Measurements from ENCODE around the gene LIPT2. TPM values are rescaled to one million over a fixed set of nuclear protein-coding genes. Genes with fewer than 3 reads are reported as not detected.

The LIPT2 gene
- total and polyA plus RNA-seq, 2 donors (not counting 3 experiments of a cell fraction or from before 2014, with no cell fraction given) = 1.7 to 4.1 TPM

- Histone ChIP-seq H3K4me2 (ENCODE audit: insufficient read depth, low read length) (no peak overlapping the region), H3K9ac (replicated peaks; ENCODE audit: extremely low read depth, insufficient read depth, low read length) (no peak overlapping the region), H2AFZ (ENCODE audit: low read depth, low read length) (no peak overlapping the region), H3K36me3 (ENCODE audit: control insufficient read depth in 2 of 2, extremely low read depth in 1 of 2, insufficient read depth in 2 of 2, low read length in 2 of 2) (no peaks in the 10 kb centered on the region), H3K79me2 (ENCODE audit: control insufficient read depth, insufficient read depth, low read length) (no peaks in the 10 kb centered on the region), H4K20me1 (replicated peaks; ENCODE audit: control insufficient read depth, extremely low read depth, insufficient read depth, low read length) (no peaks in the 10 kb centered on the region), H3K27me3 (ENCODE audit: control insufficient read depth in 2 of 2, insufficient read depth in 2 of 2, low read length in 2 of 2) (peaks cover 3 to 8% of the 10 kb centered on the region in 2 experiments), H3K9me3 (replicated peaks; ENCODE audit: control insufficient read depth, insufficient read depth, low read length) (no peaks in the 10 kb centered on the region), H3K4me3 (replicated peaks in 1 of 3; ENCODE audit: insufficient read depth in 1 of 3, low read depth in 1 of 3, low read length in 3 of 3) (no peak overlapping the region), H3K27ac (ENCODE audit: insufficient read depth, low read depth, low read length) (no peak overlapping the region), H3K4me1 (ENCODE audit: control insufficient read depth, extremely low read depth, insufficient read depth, low read length) (peaks cover 4% of the 10 kb centered on the region), H3K9me1 (replicated peaks; ENCODE audit: control insufficient read depth, extremely low read depth, insufficient read depth, low read length) (no peaks in the 10 kb centered on the region)
- POLR2A ChIA-PET = no interaction called here
- BruUV-seq (replicated peaks) = no TSS peak
- dilution Hi-C loops (cut with MboI; ENCODE audit: extremely low pct_ligation_motif_present, low sequenced_read_pairs) = no loop called here
- TF ChIP-seq POLR2A (IDR thresholded peaks at IDR 0.05; ENCODE audit: low read depth, low read length) = no peak
- TF ChIP-seq JUN (IDR thresholded peaks at IDR 0.05; ENCODE audit: borderline replicate concordance, insufficient read depth, insufficient read length, low read depth) = no peak
- no peak for TF ChIP-seq FOS (IDR thresholded peaks at IDR 0.05; ENCODE audit: borderline replicate concordance, insufficient read depth, low read length)
- no peak for TF ChIP-seq MYC (IDR thresholded peaks at IDR 0.05; ENCODE audit: low read depth, low read length)
- TF ChIP-seq GATA2 (IDR thresholded peaks at IDR 0.05; ENCODE audit: insufficient read depth, insufficient read length, low read depth, low read length) = no peak
- no peak for TF ChIP-seq POLR2AphosphoS5 (IDR thresholded peaks at IDR 0.05; ENCODE audit: insufficient read depth, low read depth, low read length)
- TF ChIP-seq, protein P1, sequence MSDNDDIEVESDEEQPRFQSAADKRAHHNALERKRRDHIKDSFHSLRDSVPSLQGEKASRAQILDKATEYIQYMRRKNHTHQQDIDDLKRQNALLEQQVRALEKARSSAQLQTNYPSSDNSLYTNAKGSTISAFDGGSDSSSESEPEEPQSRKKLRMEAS (IDR thresholded peaks at IDR 0.05; ENCODE audit: insufficient read depth, insufficient read length) = no peak
- no peak for TF ChIP-seq EZH2 (IDR thresholded peaks at IDR 0.05; ENCODE audit: borderline replicate concordance, low read depth, low read length, severe bottlenecking)
- TF ChIP-seq, protein P2, sequence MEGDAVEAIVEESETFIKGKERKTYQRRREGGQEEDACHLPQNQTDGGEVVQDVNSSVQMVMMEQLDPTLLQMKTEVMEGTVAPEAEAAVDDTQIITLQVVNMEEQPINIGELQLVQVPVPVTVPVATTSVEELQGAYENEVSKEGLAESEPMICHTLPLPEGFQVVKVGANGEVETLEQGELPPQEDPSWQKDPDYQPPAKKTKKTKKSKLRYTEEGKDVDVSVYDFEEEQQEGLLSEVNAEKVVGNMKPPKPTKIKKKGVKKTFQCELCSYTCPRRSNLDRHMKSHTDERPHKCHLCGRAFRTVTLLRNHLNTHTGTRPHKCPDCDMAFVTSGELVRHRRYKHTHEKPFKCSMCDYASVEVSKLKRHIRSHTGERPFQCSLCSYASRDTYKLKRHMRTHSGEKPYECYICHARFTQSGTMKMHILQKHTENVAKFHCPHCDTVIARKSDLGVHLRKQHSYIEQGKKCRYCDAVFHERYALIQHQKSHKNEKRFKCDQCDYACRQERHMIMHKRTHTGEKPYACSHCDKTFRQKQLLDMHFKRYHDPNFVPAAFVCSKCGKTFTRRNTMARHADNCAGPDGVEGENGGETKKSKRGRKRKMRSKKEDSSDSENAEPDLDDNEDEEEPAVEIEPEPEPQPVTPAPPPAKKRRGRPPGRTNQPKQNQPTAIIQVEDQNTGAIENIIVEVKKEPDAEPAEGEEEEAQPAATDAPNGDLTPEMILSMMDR (IDR thresholded peaks at IDR 0.05; ENCODE audit: extremely low read depth in 1 of 2, insufficient read depth in 1 of 2, low read depth in 1 of 2, low read length in 2 of 2) = no peak
- CTCF ChIA-PET = interaction anchor here (0.6 to 2.3 kb wide), 4 partner anchors 10 to 240 kb away, joined by 3 to 7 read pairs (median 4); partner anchors contain the start of gene POLD3
- FAIRE-seq (no peak), DNase-seq (ENCODE audit: low read depth, low spot score) (no peak)
- intact Hi-C loops (cut with micrococcal nuclease) = no loop called here
These were observed 1.4 kb upstream of the LIPT2 start for GRCh38 chr11:74494916-74495315.
